KOPT-K1 (cell line): ENCODE measurements around the gene GSTM2.
"Not testable (repeated sequence)": the region's sequence is repeated elsewhere in the genome, so short reads cannot be mapped to it uniquely, and the experiment has no call there.

Source experiments
- H3K27ac ChIP-seq: fragments of 200-600 bp; sonication (generic); 2 replicates; pipeline ENCODE4 v1.5.1; 2016; ENCODE audit warnings: antibody characterized with exemption, mild to moderate bottlenecking, low read depth, low read length; ENCODE audit not compliant: poor library complexity, severe bottlenecking
- H3K36me3 ChIP-seq: fragments of 200-600 bp; sonication (generic); 2 replicates; pipeline ENCODE4 v1.5.1; 2017; ENCODE audit warnings: antibody characterized with exemption, mild to moderate bottlenecking, low read length, moderate library complexity; ENCODE audit not compliant: insufficient read depth
- H3K9me3 ChIP-seq: fragments of 200-600 bp; sonication (generic); 2 replicates; pipeline ENCODE4 v1.5.1; 2017; ENCODE audit warnings: antibody characterized with exemption, low read length, mild to moderate bottlenecking; ENCODE audit not compliant: insufficient read depth, poor library complexity, severe bottlenecking

GSTM2 gene

DNA sequence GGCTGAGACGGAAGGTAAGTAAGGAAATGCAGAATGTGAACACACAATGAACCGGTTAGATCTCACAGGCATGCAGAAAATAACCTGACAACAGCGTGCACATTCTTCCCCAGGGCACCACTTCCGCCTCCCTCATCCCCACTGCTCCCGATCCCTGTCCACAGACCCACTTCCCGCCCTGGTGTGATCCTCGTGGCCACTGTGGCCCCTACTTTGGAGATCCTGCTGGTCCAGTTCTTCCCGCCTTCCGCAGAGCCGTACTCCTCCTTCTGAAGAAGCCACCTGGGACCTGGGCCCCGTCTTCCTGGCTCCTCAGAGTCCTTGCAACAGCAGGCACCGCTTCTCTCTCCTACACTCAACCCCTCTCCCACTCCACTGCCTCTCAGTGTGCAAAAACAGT is 13.3 kb upstream of the GSTM2 start:
- Histone ChIP-seq H3K27ac (no peak overlapping the region), H3K9me3 (no peaks in the 10 kb centered on the region), H3K36me3 (no peaks in the 10 kb centered on the region)

DNA sequence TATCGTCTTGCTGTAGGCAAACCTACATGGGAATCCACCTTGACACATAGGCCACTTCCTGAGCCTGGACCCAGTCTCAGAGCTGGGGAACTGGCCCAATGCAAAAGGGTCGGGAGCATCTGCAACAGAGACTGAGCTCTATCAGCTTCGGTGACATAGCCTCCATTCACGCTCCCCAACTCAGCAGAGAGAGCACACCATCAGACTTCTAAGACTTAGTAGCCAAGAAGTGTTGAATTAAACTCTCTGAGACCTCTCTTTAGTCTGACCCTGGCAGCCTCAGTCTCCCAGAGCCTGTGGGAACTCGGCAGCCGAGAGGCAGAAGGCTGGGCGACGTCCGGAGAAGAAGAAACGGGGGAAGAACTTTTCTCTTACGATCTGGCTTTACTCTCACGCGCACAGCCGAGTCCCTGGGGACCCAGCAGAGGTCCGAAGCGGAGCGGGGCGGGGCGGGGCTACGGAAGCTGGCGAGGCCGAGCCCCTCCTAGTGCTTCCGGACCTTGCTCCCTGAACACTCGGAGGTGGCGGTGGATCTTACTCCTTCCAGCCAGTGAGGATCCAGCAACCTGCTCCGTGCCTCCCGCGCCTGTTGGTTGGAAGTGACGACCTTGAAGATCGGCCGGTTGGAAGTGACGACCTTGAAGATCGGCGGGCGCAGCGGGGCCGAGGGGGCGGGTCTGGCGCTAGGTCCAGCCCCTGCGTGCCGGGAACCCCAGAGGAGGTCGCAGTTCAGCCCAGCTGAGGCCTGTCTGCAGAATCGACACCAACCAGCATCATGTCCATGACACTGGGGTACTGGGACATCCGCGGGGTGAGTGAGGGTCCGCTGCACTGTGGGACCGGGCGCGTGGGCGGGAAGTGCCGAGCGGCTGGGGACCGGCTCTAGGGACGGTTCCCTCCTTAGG is 12.0 kb upstream of the GSTM2 start, which contains the start of gene GSTM4:
Gene GSTM4 (plus strand): TSS at position 485 of the 905 bp plus-strand sequence. CDS start 291 bp downstream, at position 776.
- H3K36me3 ChIP-seq, result no peaks in the 10 kb centered on the region
- H3K9me3 ChIP-seq, result no peaks in the 10 kb centered on the region
- H3K27ac ChIP-seq, result peak within 1 kb of the TSS; percentile 4

DNA sequence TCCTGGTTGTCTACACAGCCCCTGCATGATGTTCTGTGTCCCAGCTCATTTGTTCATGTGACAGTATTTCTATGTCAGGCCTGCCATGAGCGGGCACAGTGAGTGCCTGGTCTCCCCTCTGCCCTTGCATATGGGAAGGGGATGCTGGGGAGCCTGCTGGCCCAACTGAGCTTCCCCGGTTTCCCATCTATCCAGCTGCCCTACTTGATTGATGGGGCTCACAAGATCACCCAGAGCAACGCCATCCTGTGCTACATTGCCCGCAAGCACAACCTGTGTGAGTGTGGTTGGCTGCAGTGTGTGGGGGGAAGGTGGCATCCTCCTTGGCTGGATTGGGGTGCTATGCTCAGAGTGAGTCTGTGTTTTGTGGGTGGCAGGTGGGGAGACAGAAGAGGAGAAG is 10.5 kb upstream of the GSTM2 start:
- Histone ChIP-seq H3K9me3 (no peaks in the 10 kb centered on the region), H3K36me3 (no peaks in the 10 kb centered on the region), H3K27ac (no peak overlapping the region)

DNA sequence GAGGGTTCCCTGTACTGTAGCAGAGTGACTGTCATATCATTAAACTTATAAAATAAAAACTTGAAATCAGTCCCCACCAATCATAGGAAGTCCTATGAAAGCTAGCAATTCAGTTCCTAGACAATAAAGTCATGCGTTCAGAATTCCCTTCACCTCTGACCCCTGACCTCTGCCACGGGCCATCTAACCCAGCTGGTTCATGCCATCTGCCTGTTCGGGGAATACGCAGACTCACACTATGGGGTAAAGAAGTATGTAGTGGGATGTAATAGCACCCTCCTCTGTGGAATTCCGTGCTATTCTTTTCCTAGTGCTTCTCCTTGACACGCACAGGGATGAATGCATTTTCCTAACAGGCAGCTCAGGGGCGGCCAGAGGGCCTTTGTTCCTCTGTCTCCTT is 9.9 kb upstream of the GSTM2 start:
- Histone ChIP-seq H3K9me3 (no peaks in the 10 kb centered on the region), H3K27ac (no peak overlapping the region), H3K36me3 (no peaks in the 10 kb centered on the region)

DNA sequence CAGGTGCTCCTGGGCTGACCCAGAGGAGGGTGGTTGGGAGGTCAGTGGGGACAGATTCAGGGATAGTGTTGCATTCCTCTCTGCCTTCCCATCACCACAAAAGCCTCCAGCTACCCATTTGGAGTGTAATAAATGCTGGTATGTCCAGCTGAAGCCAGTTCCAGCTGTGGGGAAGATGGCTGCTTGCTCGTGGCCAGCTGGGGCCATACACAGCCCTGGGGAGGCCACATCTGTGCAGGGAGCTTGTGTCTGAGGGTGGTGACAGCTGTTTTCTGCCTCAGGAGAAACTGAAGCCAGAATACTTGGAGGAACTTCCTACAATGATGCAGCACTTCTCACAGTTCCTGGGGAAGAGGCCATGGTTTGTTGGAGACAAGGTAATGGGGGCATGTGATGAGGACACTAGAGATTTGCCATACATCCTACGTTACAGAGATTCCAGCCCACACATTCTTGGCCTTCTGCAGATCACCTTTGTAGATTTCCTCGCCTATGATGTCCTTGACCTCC is 9.3 kb upstream of the GSTM2 start:
- H3K36me3 ChIP-seq, result no peaks in the 10 kb centered on the region
- H3K27ac ChIP-seq, result no peak overlapping the region

DNA sequence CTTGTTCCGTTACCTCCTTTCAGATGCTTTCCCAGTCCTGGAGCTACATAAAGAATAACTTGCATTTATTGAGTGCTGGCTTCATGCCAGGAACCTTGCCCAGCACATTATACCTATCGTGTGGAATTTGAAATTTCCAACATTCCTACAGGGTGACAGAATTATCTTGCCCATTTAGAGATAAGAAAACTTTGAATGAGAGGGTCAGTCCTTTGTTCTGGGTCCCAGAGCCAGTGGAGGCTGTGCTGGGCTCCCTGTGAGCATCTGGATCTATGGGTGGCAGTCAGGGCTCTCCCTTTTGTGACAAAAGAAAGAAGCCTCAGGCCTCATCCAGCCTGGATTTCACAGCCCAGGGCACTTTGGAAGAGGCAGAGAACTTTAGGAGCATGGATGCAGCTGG is 8.7 kb upstream of the GSTM2 start:
- Histone ChIP-seq H3K27ac (no peak overlapping the region), H3K36me3 (no peaks in the 10 kb centered on the region), H3K9me3 (no peaks in the 10 kb centered on the region)

More for the DNA sequence above, 9.3 kb upstream of the GSTM2 start:
- no peaks in the 10 kb centered on the region for H3K9me3 ChIP-seq

DNA sequence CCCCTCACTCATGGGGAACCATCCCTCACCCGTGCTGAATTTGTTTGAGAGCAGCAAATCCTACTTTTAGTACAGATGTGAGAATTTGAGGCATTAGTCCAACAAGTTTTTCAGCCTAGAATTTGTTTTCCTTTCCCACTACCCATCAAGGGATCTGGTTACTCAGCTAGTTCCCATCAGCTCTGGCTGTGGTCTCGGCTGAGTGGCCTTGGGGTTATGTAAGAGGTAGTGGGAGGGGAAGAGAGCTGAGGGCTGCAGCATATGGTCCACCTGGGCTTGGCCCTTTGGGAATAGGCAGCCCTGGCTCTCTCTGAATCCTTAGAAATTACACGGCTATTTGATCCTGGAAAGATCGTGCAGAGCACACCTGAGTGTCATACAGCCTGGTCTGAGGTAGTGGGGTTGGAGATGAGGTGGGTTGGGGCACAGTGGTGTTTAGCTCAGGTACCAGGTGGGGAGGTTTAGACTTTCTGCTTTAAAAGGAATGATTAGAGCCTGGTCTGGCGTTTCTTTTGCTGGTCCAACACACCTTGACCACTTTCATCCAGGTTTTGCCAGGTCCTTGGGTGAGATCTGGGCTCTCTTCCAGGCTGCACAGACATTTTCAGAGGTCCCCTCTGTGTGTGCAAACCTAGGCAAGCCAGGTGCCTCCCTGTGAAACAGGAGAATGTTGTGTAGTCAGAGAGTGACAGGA is 7.7 kb upstream of the GSTM2 start:
- H3K27ac ChIP-seq, result no peak overlapping the region
- H3K9me3 ChIP-seq, result no peaks in the 10 kb centered on the region
- no peaks in the 10 kb centered on the region for H3K36me3 ChIP-seq

DNA sequence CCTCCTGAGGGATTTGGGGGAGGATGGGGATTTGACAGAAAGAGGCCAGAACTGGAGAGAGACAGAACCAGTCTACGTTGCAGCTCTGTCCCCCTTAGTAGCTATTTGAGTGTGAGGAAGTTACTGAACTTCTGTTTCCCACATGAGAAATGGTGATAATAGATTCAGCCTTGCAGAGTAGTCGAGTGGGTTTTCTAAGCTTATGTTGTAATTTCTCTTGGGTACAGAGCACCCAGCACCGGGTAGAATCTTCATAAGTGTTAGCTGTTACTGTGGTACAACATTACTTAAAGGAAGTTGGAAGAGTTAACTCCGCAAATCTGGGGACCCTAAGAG is 7.2 kb upstream of the GSTM2 start:
- H3K27ac ChIP-seq, H3K36me3 ChIP-seq, H3K9me3 ChIP-seq: not testable (repeated sequence)

DNA sequence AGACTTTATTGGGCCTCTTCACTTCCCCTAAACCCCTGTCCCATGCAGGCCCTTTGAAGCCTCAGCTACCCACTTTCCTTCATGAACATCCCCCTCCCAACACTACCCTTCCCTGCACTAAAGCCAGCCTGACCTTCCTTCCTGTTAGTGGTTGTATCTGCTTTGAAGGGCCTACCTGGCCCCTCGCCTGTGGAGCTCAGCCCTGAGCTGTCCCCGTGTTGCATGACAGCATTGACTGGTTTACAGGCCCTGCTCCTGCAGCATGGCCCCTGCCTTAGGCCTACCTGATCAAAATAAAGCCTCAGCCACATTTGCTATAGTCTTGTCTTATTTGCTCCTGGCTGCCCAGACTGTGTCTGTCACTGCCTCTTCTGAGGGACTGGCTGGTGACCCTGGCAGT is 6.5 kb upstream of the GSTM2 start:
- Histone ChIP-seq H3K36me3 (no peaks in the 10 kb centered on the region), H3K9me3 (no peaks in the 10 kb centered on the region), H3K27ac (no peak overlapping the region)

DNA sequence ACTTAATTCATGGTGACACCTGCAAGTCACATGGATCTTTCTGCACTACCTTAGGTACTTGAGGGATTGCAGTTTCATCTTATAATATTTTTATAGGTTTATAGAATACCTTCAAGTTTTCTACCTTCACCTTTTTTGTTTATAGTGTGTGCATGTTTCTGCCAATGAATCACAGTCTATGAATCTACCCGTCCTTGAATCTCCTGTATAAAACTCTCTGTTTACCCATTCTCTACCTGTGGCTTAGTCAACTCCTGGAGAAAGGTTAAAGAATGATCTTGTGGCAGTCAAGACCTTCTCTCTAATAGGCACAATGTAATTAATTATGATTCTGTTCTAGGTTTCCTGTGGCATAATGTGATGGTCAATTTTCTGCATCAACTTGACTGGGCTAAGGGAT is 3.2 kb upstream of the GSTM2 start:
- Histone ChIP-seq H3K27ac (no peak overlapping the region), H3K9me3 (no peaks in the 10 kb centered on the region), H3K36me3 (no peaks in the 10 kb centered on the region)

DNA sequence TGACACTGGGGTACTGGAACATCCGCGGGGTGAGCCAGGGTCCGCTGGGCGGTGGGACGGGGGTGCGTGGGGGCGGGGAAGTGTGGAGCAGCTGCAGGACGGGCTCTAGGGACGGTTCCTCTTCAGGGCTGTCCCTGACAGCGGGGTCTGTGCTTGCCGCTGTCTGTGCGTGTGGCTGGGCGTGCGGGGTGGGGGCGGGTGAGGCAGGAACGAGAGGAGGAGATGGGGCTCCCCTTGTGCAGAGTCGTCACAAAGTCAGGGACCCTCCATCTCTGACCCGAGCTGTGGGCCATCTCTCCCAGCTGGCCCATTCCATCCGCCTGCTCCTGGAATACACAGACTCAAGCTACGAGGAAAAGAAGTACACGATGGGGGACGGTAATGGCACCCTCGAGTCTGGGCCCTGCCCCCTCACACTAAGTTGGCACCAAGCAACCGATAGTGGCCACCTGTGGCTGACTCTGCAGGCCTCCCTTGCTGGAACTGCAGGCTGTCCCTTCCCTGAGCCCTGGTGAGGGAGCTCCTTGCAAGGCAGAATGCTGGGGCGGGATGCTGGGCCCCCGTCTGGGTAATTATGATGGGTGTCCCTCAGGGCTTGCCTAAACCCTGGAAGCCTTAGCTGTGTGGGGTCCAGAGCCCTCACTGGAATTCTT is 392 bp downstream of the GSTM2 start:
- no peaks in the 10 kb centered on the region for H3K36me3 ChIP-seq
- no peak overlapping the region for H3K27ac ChIP-seq
- no peaks in the 10 kb centered on the region for H3K9me3 ChIP-seq

DNA sequence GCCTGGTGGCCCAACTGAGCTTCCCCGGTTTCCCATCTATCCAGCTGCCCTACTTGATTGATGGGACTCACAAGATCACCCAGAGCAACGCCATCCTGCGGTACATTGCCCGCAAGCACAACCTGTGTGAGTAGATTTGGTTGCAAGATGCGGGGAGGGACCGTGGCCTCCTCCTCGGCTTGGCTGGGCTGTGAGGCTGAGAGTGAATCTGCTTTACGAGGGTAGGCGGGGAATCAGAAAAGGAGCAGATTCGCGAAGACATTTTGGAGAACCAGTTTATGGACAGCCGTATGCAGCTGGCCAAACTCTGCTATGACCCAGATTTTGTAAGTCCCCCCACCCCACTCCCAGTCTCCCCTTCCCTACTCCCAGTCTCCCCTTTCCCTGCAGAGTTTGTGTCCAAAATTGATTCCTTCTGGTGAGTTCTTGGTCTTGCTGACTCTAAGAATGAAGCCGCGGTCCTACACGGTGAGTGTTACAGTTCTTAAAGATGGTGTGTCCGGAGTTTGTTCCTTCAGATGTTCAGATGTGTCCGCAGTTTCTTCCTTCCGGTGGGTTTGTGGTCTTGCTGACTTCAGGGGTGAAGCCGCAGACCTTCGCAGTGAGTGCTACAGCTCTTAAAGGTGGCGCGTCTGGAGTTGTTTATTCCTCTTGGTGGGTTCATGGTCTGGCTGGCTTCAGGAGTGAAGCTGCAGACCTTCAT is 1.5 kb downstream of the GSTM2 start:
- Histone ChIP-seq H3K9me3 (no peaks in the 10 kb centered on the region), H3K27ac (no peak overlapping the region), H3K36me3 (no peaks in the 10 kb centered on the region)

DNA sequence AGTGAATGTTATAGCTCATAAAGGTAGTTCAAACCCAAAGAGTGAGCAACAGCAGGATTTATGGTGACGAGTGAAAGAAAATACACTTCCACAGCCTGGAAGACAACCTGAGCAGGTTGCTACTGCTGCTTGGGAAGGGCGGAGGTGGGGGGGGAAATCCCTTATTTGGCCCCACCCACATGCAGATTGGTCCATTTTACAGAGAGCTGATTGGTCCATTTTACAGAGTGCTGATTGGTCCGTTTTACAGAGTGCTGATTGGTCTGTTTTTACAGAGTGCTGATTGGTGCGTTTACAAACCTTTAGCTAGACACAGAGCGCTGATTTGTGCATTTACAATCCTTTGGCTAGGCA is 2.1 kb downstream of the GSTM2 start:
- not testable (repeated sequence) for H3K9me3 ChIP-seq, H3K36me3 ChIP-seq, H3K27ac ChIP-seq

DNA sequence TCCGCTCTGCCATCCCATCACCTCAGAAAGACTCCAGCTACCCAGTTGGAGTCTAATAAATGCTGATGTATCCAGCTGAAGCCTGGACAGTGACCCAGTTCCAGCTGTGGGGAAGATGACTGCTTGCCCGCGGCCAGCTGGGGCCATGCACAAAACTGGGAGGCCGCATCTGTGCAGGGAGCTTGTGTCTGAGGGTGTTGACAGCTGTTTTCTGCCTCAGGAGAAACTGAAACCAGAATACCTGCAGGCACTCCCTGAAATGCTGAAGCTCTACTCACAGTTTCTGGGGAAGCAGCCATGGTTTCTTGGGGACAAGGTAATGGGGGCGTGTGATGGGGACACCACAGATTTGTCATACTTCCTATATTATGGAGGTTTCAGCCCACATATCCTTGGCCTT is 3.2 kb downstream of the GSTM2 start:
- no peak overlapping the region for H3K27ac ChIP-seq

DNA sequence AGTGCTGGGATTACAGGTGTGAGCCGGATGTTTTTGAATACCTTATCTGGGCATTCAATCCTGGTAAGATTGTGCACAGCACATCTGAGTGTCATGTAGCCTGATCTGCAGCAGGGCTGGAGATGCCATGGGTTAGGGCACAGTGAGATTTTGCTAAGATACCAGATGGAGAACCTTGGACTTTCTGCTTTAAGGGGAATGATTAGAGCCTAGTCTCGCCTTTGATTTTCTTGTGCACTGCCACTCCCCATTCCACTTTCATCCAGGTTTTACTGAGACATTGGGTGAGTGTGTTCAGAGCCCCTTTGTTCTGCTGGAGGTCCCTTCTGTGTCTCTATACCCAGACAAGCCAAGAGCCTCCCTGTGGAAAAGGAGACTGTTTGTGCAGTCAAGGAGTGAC is 6.0 kb downstream of the GSTM2 start:
- H3K36me3 ChIP-seq, H3K9me3 ChIP-seq, H3K27ac ChIP-seq: not testable (repeated sequence)

More for the DNA sequence above, 3.2 kb downstream of the GSTM2 start:
- no peaks in the 10 kb centered on the region for H3K9me3 ChIP-seq
- H3K36me3 ChIP-seq, result no peaks in the 10 kb centered on the region
